Measurements from ENCODE around the gene PROSER3. TPM values are rescaled to one million over a fixed set of nuclear protein-coding genes. Genes with fewer than 3 reads are reported as not detected.

Gene PROSER3
- total and polyA plus RNA-seq, 2 of the 13 experiments (the other 11 are each of a cell fraction or from before 2014, with no cell fraction given): 5.1 to 5.7 TPM

GRCh38 chr19:35783469-35784434 lies 25.8 kb downstream of the PROSER3 start (continued):
- TF ChIP-seq ZBTB10 (CRISPR knock-in tag; IDR thresholded peaks at IDR 0.05; ENCODE audit: borderline replicate concordance) (0 out of 2 replicates have a peak, but pooled peaks have one; percentile 12), ZNF576 (CRISPR knock-in tag; IDR thresholded peaks at IDR 0.05) (no peak), ZNF234 (CRISPR knock-in tag; conservative IDR thresholded peaks at IDR 0.05) (no peak), ZNF10 (CRISPR knock-in tag; IDR thresholded peaks at IDR 0.05; ENCODE audit: borderline replicate concordance, low read depth) (no peak), SIN3A (IDR thresholded peaks at IDR 0.05; ENCODE audit: borderline replicate concordance, low read depth, low read length) (no peak), ZNF274 (CRISPR knock-in tag; IDR thresholded peaks at IDR 0.05) (no peak), FOXC1 (CRISPR knock-in tag; IDR thresholded peaks at IDR 0.05; ENCODE audit: borderline replicate concordance) (no peak), RNF2 (conservative IDR thresholded peaks at IDR 0.05; ENCODE audit: low read depth) (no peak), ZNF17 (CRISPR knock-in tag; IDR thresholded peaks at IDR 0.05) (no peak), YEATS2 (CRISPR knock-in tag; IDR thresholded peaks at IDR 0.05; ENCODE audit: borderline replicate concordance) (no peak)

Measured in HepG2 (cell line).